ENCODE measurements around the gene BAIAP2L1. TPM values are rescaled to one million over a fixed set of nuclear protein-coding genes. Genes with fewer than 3 reads are reported as not detected.

The BAIAP2L1 gene
- polyA plus RNA-seq, 1 donor (not counting 4 experiments of a cell fraction or from before 2014, with no cell fraction given) = 41.7 TPM

- peaks cover 0 to 4% of the 10 kb centered on the region in 2 experiments for H3K36me3 ChIP-seq (ENCODE audit: control insufficient read depth in 2 of 2, extremely low read depth in 1 of 2, insufficient read depth in 2 of 2, low read length in 2 of 2)
- H3K79me2 ChIP-seq (ENCODE audit: control insufficient read depth, insufficient read depth, low read length) = no peaks in the 10 kb centered on the region
- H3K9ac ChIP-seq (ENCODE audit: control insufficient read depth, extremely low read depth, insufficient read depth, low read length) = no peak overlapping the region
- no peak overlapping the region for H3K27ac ChIP-seq (ENCODE audit: control insufficient read depth, insufficient read depth, low read length)
- DNase-seq (ENCODE audit: low read depth, low spot score) (no peak), FAIRE-seq (no peak)
- no peaks in the 10 kb centered on the region for H3K4me1 ChIP-seq (ENCODE audit: control insufficient read depth, extremely low read depth, insufficient read depth, low read length)
- no peaks in the 10 kb centered on the region for H4K20me1 ChIP-seq (ENCODE audit: control insufficient read depth, extremely low read depth, insufficient read depth, low read length)
- TF ChIP-seq EZH2 (IDR thresholded peaks at IDR 0.05; ENCODE audit: low read length) (no peak), CTCF (optimal IDR thresholded peaks at IDR 0.05 in 1 of 3, IDR thresholded peaks at IDR 0.05 in 1 of 3, conservative IDR thresholded peaks at IDR 0.05 in 1 of 3; ENCODE audit: extremely low read depth in 1 of 3, insufficient read depth in 2 of 3, low read length in 3 of 3) (no peak)
- H3K4me3 ChIP-seq (ENCODE audit: control insufficient read depth in 2 of 3, extremely low read depth in 1 of 3, insufficient read depth in 2 of 3, low read depth in 1 of 3, low read length in 3 of 3) = no peak overlapping the region
- H3K9me1 ChIP-seq (ENCODE audit: control insufficient read depth, extremely low read depth, insufficient read depth, low read length) = no peaks in the 10 kb centered on the region
- H2AFZ ChIP-seq (ENCODE audit: control insufficient read depth, low read length) = no peak overlapping the region
- dilution Hi-C loops (cut with MboI; ENCODE audit: extremely low pct_ligation_motif_present, low sequenced_read_pairs) = no loop called here
- no peaks in the 10 kb centered on the region for H3K9me3 ChIP-seq (ENCODE audit: control insufficient read depth, low read depth, low read length)
- H3K27me3 ChIP-seq (ENCODE audit: control insufficient read depth, extremely low read depth, insufficient read depth, low read length) = no peaks in the 10 kb centered on the region
- no peak overlapping the region for H3K4me2 ChIP-seq (ENCODE audit: control insufficient read depth, extremely low read depth, insufficient read depth, low read depth, low read length)
These were observed 135.0 kb downstream of the BAIAP2L1 start for GRCh38 chr7:98265841-98266271.

GRCh38 chr7:98257701-98258100 is 143.2 kb downstream of the BAIAP2L1 start:
- TF ChIP-seq EZH2 (IDR thresholded peaks at IDR 0.05; ENCODE audit: low read length) = no peak
- no peak for TF ChIP-seq CTCF (optimal IDR thresholded peaks at IDR 0.05 in 1 of 3, IDR thresholded peaks at IDR 0.05 in 1 of 3, conservative IDR thresholded peaks at IDR 0.05 in 1 of 3; ENCODE audit: extremely low read depth in 1 of 3, insufficient read depth in 2 of 3, low read length in 3 of 3)
- DNase-seq (ENCODE audit: low read depth, low spot score) (no peak), FAIRE-seq (no peak)
- H3K9ac ChIP-seq (ENCODE audit: control insufficient read depth, extremely low read depth, insufficient read depth, low read length) = no peak overlapping the region
- dilution Hi-C loops (cut with MboI; ENCODE audit: extremely low pct_ligation_motif_present, low sequenced_read_pairs) = no loop called here
- no peaks in the 10 kb centered on the region for H3K9me3 ChIP-seq (ENCODE audit: control insufficient read depth, low read depth, low read length)
- peaks cover 12% of the 10 kb centered on the region for H3K79me2 ChIP-seq (ENCODE audit: control insufficient read depth, insufficient read depth, low read length)
- H3K4me2 ChIP-seq (ENCODE audit: control insufficient read depth, extremely low read depth, insufficient read depth, low read depth, low read length) = no peak overlapping the region
- no peak overlapping the region for H3K27ac ChIP-seq (ENCODE audit: control insufficient read depth, insufficient read depth, low read length)
- H3K4me3 ChIP-seq (ENCODE audit: control insufficient read depth in 2 of 3, extremely low read depth in 1 of 3, insufficient read depth in 2 of 3, low read depth in 1 of 3, low read length in 3 of 3) = no peak overlapping the region
- no peak overlapping the region for H2AFZ ChIP-seq (ENCODE audit: control insufficient read depth, low read length)
- H3K27me3 ChIP-seq (ENCODE audit: control insufficient read depth, extremely low read depth, insufficient read depth, low read length) = no peaks in the 10 kb centered on the region
- no peaks in the 10 kb centered on the region for H3K9me1 ChIP-seq (ENCODE audit: control insufficient read depth, extremely low read depth, insufficient read depth, low read length)
- H4K20me1 ChIP-seq (ENCODE audit: control insufficient read depth, extremely low read depth, insufficient read depth, low read length) = no peaks in the 10 kb centered on the region
- H3K36me3 ChIP-seq (ENCODE audit: control insufficient read depth in 2 of 2, extremely low read depth in 1 of 2, insufficient read depth in 2 of 2, low read length in 2 of 2) = peaks cover 0 to 11% of the 10 kb centered on the region in 2 experiments
- H3K4me1 ChIP-seq (ENCODE audit: control insufficient read depth, extremely low read depth, insufficient read depth, low read length) = peaks cover 5% of the 10 kb centered on the region

Measured in keratinocyte (primary cell).